Left colon (tissue), 2 donors: Measurements from ENCODE around the gene PRPH. TPM values are rescaled to one million over a fixed set of nuclear protein-coding genes. Genes with fewer than 3 reads are reported as not detected.
"Not testable (repeated sequence)": the region's sequence is repeated elsewhere in the genome, so short reads cannot be mapped to it uniquely, and the experiment has no call there.

Source experiments
- ATAC-seq: fragments of 200-7000 bp; cut with Tn5 transposase; one replicate; pipeline ENCODE4 v1.9.1; 2020; ENCODE audit warnings: mild to moderate bottlenecking, moderate library complexity
- DNase-seq, 2 donors: peaks; one replicate each; pipeline ENCODE4 v3.0.0-alpha.2; 2020
- intact Hi-C, 2 donors: fragments of 100-400 bp; cut with DNase I in 1 of 2; cut with micrococcal nuclease in 1 of 2; formaldehyde crosslinking; loops; one replicate each; pipeline versions ENCODE4 v1.11.2 to v1.14.0; 2022; cut with DNase I, micrococcal nuclease
- total RNA-seq, 2 donors: library from RNA; stranded (reverse); fragmentation: NEBNext Ultra II Directional; extraction: Animal tissue kit (Norgen Biotek cat#: 25700); gene quantifications; one replicate each; pipeline ENCODE4 v1.2.1, GENCODE V29; 2021
- donor health status: DM: no; HTN: no; CAD: no.
- donor health status: DM: yes; HTN: yes; CAD: no.

Gene PRPH
- total RNA-seq, 2 donors from 2014 or later: 5.5 to 14.3 TPM

GRCh38 chr12:49327368-49327767 is 32.4 kb downstream of the PRPH start:
- DNase-seq (no peak), ATAC-seq (no peak)
- intact Hi-C loops: no loop called here

DNA sequence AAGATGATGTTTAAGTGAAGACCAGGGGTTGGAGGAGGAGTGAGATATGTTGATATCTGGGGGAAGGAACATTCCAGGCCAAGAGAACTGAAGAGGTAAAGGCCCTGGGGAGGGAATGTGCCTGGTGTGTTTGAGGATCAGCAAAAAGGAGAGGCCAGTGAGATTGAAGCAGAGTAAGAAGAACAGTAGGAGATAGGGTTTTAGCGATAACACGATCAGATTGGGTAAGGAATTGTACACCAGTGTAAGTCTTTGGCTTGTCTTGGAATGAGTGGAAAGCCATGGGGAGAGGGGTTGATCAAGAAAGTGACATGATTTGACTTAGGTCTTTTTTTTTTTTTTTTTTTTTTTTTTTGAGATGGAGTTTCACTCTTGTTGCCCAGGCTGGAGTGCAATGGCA is 32.9 kb downstream of the PRPH start:
- DNase-seq: no peak
- ATAC-seq: no peak
- intact Hi-C loops: no loop called here

- ATAC-seq (no peak), DNase-seq (no peak)
- intact Hi-C loops: no loop called here
Measured at GRCh38 chr12:49328816-49329215, 33.9 kb downstream of the PRPH start.

GRCh38 chr12:49330032-49330619 is 35.2 kb downstream of the PRPH start:
- ATAC-seq (no peak), DNase-seq (no peak)
- intact Hi-C loops: no loop called here

DNA sequence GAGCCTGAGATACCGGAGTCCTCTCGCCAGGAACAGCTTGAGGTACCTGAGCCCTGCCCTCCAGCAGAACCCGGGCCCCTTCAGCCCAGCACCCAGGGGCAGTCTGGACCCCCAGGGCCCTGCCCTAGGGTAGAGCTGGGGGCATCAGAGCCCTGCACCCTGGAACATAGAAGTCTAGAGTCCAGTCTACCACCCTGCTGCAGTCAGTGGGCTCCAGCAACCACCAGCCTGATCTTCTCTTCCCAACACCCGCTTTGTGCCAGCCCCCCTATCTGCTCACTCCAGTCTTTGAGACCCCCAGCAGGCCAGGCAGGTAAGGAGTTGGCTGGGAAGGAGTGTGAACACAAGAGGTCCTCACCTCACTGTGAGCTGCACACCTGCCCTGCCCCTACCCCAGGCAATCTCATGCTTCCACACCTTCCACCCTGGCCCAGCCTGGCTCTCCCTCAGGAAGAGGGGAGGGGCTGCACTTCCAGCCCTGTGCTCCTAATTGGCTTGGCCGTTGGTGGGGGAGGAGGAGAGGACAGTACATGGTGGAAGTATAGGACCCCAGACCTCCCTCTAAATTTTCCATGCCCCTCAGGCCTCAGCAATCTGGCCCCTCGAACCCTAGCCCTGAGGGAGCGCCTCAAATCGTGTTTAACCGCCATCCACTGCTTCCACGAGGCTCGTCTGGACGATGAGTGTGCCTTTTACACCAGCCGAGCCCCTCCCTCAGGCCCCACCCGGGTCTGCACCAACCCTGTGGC is 35.9 kb downstream of the PRPH start:
- DNase-seq: no peak
- intact Hi-C loops: no loop called here

DNA sequence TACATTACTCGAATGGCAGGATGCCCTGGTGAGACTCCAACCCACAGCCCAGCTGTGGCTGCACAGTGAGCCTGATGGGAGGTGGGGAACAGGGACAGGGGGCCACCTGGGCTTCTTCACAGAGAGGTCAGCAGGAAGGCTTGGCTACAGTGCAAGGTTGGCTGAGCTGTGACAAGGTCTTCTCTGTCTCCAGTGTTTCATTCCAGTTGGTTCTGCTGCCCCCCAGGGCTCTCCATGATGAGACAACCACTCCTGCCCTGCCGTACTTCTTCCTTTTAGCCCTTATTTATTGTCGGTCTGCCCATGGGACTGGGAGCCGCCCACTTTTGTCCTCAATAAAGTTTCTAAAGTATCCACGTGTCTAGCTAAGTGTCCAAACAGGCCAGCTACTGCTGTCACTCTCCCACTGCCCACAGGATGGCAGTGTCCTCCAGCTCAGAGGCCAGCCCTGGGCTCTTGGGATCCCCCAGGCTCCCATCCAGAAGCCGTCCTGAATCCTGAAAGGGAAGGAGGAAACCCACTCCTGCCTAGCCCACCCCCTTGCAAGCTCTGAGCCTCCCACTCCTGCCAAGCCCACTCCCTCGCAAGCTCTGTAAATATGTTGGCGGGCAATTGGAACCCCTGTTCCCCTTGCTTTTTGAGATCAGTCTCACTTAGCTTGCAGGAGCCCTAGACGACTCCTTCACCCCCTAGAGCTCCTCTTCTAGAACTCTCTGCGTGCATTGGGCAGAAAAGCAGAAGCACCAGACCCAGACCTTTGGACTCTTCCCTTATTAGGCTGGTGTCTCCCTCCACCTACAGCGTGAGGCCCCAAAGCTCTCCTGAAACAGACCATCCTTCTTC is 36.7 kb downstream of the PRPH start:
- DNase-seq: peak; percentile 72
- intact Hi-C loops: no loop called here
- ATAC-seq: peak; percentile 94

More for the DNA sequence above, 35.9 kb downstream of the PRPH start:
- no peak for ATAC-seq

DNA sequence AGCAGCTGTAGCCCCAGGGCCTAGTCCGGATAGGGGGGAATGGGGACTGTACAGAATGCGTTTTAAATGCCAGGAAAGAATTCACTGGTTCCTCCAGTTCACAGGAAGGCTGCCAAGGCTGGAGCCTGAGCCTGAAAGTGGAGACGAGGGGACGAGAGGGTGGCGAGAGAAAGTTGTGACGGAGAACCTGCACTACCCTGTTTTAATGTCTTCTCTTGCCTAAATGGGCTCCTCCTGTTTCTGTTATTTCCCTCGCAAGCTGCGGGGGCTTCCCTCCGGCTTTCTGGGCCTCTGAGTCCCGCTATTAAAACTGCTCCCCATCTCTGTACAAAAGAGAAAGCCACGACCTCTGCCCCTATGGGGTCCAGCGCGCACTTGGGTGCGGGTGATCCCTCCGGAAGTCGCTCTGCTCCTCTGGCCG is 37.5 kb downstream of the PRPH start:
- ATAC-seq (no peak), DNase-seq (no peak)
- intact Hi-C loops: no loop called here

- no peak for DNase-seq
- intact Hi-C loops: no loop called here
- ATAC-seq: no peak
Measured at GRCh38 chr12:49332891-49333371, 38.0 kb downstream of the PRPH start.

DNA sequence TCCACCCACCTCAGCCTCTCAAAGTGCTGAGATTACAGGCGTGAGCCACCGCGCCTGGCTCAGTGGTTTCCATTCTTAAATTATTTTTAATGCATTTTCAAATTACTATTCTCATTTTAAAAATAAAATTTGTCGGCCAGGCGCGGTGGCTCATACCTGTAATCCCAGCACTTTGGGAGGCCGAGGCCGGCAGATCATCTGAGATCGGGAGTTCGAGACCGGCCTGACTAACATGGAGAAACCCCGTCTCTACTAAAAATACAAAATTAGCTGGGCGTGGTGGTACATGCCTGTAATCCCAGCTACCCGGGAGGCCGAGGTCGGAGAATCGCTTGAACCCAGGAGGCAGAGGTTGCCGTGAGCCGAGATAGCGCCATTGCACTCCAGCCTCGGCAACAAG is 38.8 kb downstream of the PRPH start:
- intact Hi-C loops, DNase-seq, ATAC-seq: not testable (repeated sequence)

DNA sequence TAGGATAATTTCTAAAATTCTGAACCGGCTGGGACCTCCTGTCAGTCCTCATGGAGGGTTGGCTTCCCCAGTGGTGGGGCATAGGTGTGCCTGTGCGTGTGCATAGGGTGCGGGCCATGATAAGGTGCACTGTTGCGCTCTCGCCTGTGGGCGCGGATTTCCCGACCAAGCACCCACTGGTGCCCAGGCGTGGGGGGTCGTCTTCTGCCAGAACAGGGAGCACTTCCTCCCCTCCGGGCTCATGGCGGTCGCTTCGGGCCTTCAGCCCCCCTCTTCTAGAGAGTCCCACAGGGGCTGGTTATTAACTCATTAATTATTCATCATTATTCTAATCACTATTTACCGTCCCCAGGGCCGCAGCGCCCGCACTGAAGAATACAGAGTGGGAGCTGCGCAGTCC is 39.3 kb downstream of the PRPH start:
- DNase-seq (no peak), ATAC-seq (no peak)
- intact Hi-C loops: no loop called here

DNA sequence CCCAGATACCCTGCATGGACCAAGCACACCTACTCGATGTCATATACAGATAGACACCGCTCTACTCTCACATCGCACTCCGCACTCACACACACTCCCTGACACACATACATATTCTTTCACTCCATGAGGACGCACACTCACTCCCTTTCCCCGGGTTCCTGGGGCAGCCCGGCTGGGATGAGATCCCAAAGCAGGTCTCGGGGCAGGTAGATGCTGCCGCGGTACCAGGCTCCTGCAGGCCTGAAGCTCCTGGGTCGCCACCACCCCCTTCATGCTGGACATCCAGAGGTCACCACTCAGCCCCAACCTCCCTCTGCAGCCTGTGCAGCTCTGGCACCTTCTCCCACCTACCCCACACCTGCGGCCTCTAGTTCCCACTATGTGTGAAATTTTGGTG is 39.7 kb downstream of the PRPH start:
- DNase-seq (no peak), ATAC-seq (no peak)
- intact Hi-C loops: loop anchor here in 1 of 2 donors (5.0 kb wide), 1 partner anchor 47 kb away; no protein-coding TSS in a partner anchor

- no peak for DNase-seq
- intact Hi-C loops: loop anchor here in 1 of 2 donors (5.0 kb wide), 1 partner anchor 48 kb away; no protein-coding TSS in a partner anchor
- no peak for ATAC-seq
Measured at GRCh38 chr12:49335118-49335954, 40.4 kb downstream of the PRPH start.

- no peak for DNase-seq
- intact Hi-C loops: loop anchor here in 1 of 2 donors (5.0 kb wide), 1 partner anchor 49 kb away; no protein-coding TSS in a partner anchor
- ATAC-seq: no peak
Measured at GRCh38 chr12:49335955-49336644, 41.2 kb downstream of the PRPH start.

GRCh38 chr12:49336645-49337584 is 42.0 kb downstream of the PRPH start, which contains the start of gene C1QL4:
Gene C1QL4 (minus strand): TSS chr12:49337188. CDS start chr12:49336477, 711 bp downstream.
- DNase-seq (peak; percentile 69 to 88), ATAC-seq (peak; percentile 79)
- intact Hi-C loops: loop anchor here in 1 of 2 donors (5.0 kb wide), 1 partner anchor 50 kb away; no protein-coding TSS in a partner anchor

DNA sequence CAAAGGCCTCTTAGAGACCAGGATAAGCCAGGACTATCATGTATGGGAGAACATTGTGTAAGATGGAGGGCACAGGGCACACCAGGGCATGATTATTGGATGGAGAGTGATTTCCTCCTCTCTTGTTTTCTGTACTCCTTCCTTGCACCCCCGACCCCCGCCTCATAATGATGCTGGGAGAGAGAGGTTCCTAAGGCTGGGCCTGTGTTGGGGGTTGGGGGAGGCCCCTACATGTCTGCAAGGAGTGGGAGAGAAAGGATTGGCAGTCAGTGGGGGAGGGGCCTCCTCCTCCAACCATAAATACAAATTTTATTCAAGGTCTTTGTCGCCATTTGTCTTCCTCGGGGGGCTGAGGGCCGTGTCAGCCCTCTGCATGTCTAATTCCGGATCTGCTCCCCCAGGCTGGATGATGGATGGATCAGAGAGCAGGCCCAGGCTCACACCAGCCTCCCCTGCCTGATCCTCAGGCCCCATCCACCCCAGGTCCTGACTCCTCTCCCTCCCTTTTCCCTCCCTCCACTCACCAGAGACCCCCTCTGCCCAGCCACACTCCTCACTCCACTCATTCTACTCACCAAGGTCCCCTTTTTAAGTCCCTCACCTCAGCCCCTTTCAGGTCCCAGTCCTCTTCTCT is 44.0 kb downstream of the PRPH start:
- no peak for DNase-seq
- ATAC-seq: no peak
- intact Hi-C loops: loop anchor here in 1 of 2 donors (5.0 kb wide), 1 partner anchor 52 kb away; no protein-coding TSS in a partner anchor

GRCh38 chr12:49339464-49339861 is 44.5 kb downstream of the PRPH start:
- peak; percentile 79 to 81 for DNase-seq
- peak; percentile 64 for ATAC-seq
- intact Hi-C loops: loop anchor here in 1 of 2 donors (5.0 kb wide), 1 partner anchor 52 kb away; no protein-coding TSS in a partner anchor
